Breast epithelium (tissue), 3 donors: ENCODE results near the gene SLC35F1.

ENCODE experiments used
- CTCF ChIP-seq, 3 donors: fragments of 450-650 bp; IDR thresholded peaks; one replicate each; pipeline ENCODE4 v1.5.1; 2016 to 2017; ENCODE audit warnings: antibody characterized with exemption in 3 of 3, mild to moderate bottlenecking in 3 of 3, moderate library complexity in 3 of 3
- POLR2AphosphoS5 ChIP-seq, 3 donors: sonication (generic); formaldehyde crosslinking; IDR thresholded peaks; one replicate each; pipeline ENCODE4 v1.6.1; 2017; ENCODE audit warnings: antibody characterized with exemption in 3 of 3

GRCh38 chr6:117906507-117906957 is 532 bp upstream of the SLC35F1 start:
- no peak for TF ChIP-seq CTCF (IDR thresholded peaks at IDR 0.05)
- no peak for TF ChIP-seq POLR2AphosphoS5 (IDR thresholded peaks at IDR 0.05)
